Lung (tissue), 12 donors: ENCODE data around the gene CUL4B. TPM values are rescaled to one million over a fixed set of nuclear protein-coding genes. Genes with fewer than 3 reads are reported as not detected.

Source experiments
- ATAC-seq: fragments of 200-7000 bp; cut with Tn5 transposase; one replicate; pipeline ENCODE4 v1.9.1; 2020; ENCODE audit warnings: moderate number of reproducible peaks; ENCODE audit not compliant: insufficient read depth, low FRiP score
- DNase-seq, 3 donors: peaks; one replicate each; pipeline ENCODE4 v3.0.0-alpha.2; 2013 to 2017
- H3K27ac ChIP-seq, 2 donors: one replicate each; pipeline ENCODE4 v1.5.1; 2013; ENCODE audit warnings: mild to moderate bottlenecking in 2 of 2, moderate library complexity in 2 of 2, control low read depth in 1 of 2, inconsistent platforms in 1 of 2, low read depth in 1 of 2, low read length in 1 of 2
- H3K27me3 ChIP-seq, 3 donors: one replicate each; pipeline ENCODE4 v1.5.1; 2013; ENCODE audit warnings: low read length in 2 of 3; ENCODE audit not compliant: control insufficient read depth in 3 of 3, insufficient read depth in 3 of 3
- H3K36me3 ChIP-seq, 4 donors: one replicate each; pipeline ENCODE4 v1.5.1; 2013; ENCODE audit warnings: low read length in 4 of 4, mild to moderate bottlenecking in 1 of 4, moderate library complexity in 1 of 4; ENCODE audit not compliant: control insufficient read depth in 4 of 4, insufficient read depth in 4 of 4
- H3K4me1 ChIP-seq, 5 donors: one replicate each; pipeline ENCODE4 v1.5.1; 2013; ENCODE audit warnings: low read length in 5 of 5, mild to moderate bottlenecking in 2 of 5, moderate library complexity in 1 of 5; ENCODE audit not compliant: control insufficient read depth in 5 of 5, insufficient read depth in 5 of 5
- H3K4me3 ChIP-seq: one replicate; pipeline ENCODE4 v1.5.1; 2013; ENCODE audit warnings: mild to moderate bottlenecking, control low read depth, moderate library complexity
- H3K9ac ChIP-seq, 2 donors: one replicate each; pipeline ENCODE4 v1.5.1; 2013; ENCODE audit warnings: low read length in 2 of 2, control low read depth in 1 of 2; ENCODE audit not compliant: insufficient read depth in 1 of 2
- H3K9me3 ChIP-seq, 4 donors: one replicate each; pipeline ENCODE4 v1.5.1; 2013; ENCODE audit warnings: low read length in 3 of 4, mild to moderate bottlenecking in 1 of 4, moderate library complexity in 1 of 4; ENCODE audit not compliant: control insufficient read depth in 4 of 4, insufficient read depth in 3 of 4
- WGBS, 2 donors: extraction: QIAGEN DNeasy Blood & Tissue Kit; methylation state at CpG; one replicate each; pipeline ENCODE4 v1.1.7; 2013; 5-methylcytosine and 5-hydroxymethylcytosine counted together
- polyA plus RNA-seq, 2 donors: library from polyadenylated mRNA; stranded (reverse); fragments of 200-250 nt; gene quantifications; one replicate each; pipeline ENCODE4 v1.2.1, GENCODE V29; 2013
- total RNA-seq, 2 donors: library from RNA; depleted of rRNA in 1 of 2; stranded (reverse); fragments of >200 nt in 1 of 2; gene quantifications; one replicate each; pipeline ENCODE4 v1.2.1, GENCODE V29; 2014 to 2021
- TF ChIP-seq, protein P1 (sequence below): IDR thresholded peaks from 2 replicates; pipeline ENCODE4 v1.5.1; 2012; ENCODE audit warnings: mild to moderate bottlenecking; ENCODE audit errors: control extremely low read depth, extremely low read depth
- donor health status: control.
- donor health status: control.
- donor health status: Bipolar disorder and iron deficiency.
- donor health status: healthy.
- donor health status: DM: yes; HTN: yes; CAD: no.

CUL4B gene
- total and polyA plus RNA-seq, 4 donors, result 15.2 to 61.2 (median 24.3) TPM

DNA sequence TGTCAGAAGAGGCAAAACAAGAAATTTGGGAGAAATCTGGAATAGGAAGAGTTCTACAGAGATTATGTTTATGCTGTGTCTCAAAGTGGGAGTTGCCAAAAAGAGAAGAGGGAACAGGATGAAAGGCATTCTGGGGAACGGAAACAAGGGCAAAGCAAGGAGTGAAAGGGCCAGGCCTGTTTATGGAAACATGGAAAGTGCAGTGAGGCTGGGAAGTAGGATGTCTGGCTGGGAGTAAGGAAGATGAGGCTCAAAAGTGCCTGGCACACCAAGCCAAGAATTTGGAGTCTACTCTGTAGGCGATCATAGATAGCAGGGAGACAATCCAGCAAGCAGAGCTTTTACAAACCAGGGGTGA lies 1.8 kb upstream of the CUL4B start:
- peak overlapping the region; percentile 50 to 94 for H3K27ac ChIP-seq
- no peak overlapping the region for H3K4me3 ChIP-seq
- TF ChIP-seq, protein P1, sequence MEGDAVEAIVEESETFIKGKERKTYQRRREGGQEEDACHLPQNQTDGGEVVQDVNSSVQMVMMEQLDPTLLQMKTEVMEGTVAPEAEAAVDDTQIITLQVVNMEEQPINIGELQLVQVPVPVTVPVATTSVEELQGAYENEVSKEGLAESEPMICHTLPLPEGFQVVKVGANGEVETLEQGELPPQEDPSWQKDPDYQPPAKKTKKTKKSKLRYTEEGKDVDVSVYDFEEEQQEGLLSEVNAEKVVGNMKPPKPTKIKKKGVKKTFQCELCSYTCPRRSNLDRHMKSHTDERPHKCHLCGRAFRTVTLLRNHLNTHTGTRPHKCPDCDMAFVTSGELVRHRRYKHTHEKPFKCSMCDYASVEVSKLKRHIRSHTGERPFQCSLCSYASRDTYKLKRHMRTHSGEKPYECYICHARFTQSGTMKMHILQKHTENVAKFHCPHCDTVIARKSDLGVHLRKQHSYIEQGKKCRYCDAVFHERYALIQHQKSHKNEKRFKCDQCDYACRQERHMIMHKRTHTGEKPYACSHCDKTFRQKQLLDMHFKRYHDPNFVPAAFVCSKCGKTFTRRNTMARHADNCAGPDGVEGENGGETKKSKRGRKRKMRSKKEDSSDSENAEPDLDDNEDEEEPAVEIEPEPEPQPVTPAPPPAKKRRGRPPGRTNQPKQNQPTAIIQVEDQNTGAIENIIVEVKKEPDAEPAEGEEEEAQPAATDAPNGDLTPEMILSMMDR, result no peak
- peak in 2 of 3 donors; percentile 38 to 50 for DNase-seq
- no peak for ATAC-seq
- H3K27me3 ChIP-seq, result no peaks in the 10 kb centered on the region
- H3K36me3 ChIP-seq, result no peaks in the 10 kb centered on the region
- 53 to 57% methylated on average over 2 of the region's 2 CpGs for WGBS, 2 donors
- no peak overlapping the region for H3K9ac ChIP-seq
- no peaks in the 10 kb centered on the region for H3K9me3 ChIP-seq
- H3K4me1 ChIP-seq, result peaks cover 0 to 12% (median 0%) of the 10 kb centered on the region in 5 donors

DNA sequence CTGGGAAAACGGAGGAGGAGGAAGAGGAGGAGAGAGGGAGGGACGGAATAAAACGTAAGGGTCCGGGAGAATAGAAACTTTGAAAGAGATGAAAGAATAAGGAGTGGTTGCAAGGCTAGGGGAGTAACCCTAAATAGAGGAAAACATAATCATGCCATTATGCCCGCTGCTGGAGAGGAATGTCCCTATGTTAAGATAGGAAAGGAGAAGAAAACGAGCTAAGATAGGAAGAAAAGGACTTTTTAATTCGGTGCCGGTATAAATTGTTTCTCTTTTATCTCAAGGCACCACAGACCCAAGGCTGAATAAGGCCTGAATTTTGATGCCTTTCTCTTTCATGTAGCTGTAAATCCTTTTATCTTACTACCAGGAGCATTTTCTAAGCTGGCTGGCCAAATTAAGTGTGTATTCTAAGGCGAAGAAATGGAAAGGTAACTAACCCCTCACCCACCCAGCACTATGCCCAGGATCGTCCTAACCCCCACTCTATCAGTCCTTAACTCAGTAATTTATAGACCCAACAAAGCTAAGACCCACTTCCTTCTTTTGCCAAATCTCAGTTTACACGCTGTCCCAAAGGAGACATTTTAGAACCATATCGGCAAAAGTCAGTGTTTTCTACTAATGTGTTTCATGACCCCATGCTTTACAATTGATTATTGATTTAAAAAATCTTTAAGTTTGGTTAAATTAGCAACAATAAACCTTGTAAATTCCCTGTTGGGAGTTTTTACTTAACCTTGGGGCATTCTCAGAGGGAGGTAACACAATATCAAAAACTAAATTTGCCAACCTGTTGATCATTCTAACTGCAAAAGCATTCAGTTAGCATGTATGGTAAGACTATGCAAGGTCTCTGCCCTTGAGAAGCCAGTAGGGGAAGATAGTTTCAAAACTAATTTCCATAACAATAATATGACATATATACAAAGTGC lies 1.1 kb upstream of the CUL4B start:
- H3K27me3 ChIP-seq, result no peaks in the 10 kb centered on the region
- peak overlapping the region; percentile 7 for H3K4me3 ChIP-seq
- no peaks in the 10 kb centered on the region for H3K9me3 ChIP-seq
- TF ChIP-seq, protein P1, result no peak
- peak overlapping the region; percentile 71 to 94 for H3K27ac ChIP-seq
- WGBS, 2 donors, result 1 to 31% methylated on average over 12 of the region's 12 CpGs
- H3K36me3 ChIP-seq, result no peaks in the 10 kb centered on the region
- ATAC-seq (no peak), DNase-seq (peak in 1 of 3 donors; percentile 15)
- H3K4me1 ChIP-seq, result peaks cover 0 to 12% (median 0%) of the 10 kb centered on the region in 5 donors
- H3K9ac ChIP-seq, result peak overlapping the region in 1 of 2 donors; percentile 89

DNA sequence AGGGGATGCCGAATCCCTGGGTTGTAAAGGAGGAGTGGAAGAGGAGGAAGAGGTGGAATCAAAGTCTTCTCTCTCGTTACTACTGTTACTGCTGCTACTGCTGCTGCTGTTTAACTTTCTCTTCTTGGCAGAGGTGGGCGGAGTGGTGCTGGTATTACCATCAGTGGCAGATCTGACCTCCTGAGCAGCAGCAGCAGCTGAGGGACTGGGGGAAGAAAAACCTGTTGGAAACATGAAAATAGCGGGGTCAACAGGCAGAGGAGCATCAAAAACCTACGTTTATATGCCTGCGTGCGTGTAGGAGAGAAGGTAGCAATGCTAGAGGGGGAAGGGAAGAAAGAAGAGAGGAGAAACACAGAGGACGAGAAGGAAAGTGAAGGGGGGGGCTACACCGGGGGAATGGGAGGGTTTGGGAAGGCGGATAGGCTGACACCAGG lies 339 bp downstream of the CUL4B start:
- H3K27ac ChIP-seq, result peak overlapping the region; percentile 98
- 0 to 29% methylated on average over 8 to 10 of the region's 10 CpGs for WGBS, 2 donors
- ATAC-seq, result no peak
- peak overlapping the region; percentile 26 to 95 for H3K9ac ChIP-seq
- no peak for DNase-seq
- H3K4me1 ChIP-seq, result peaks cover 0 to 12% (median 0%) of the 10 kb centered on the region in 5 donors
- no peaks in the 10 kb centered on the region for H3K27me3 ChIP-seq
- no peaks in the 10 kb centered on the region for H3K36me3 ChIP-seq
- peak overlapping the region; percentile 69 for H3K4me3 ChIP-seq
- TF ChIP-seq, protein P1, result no peak
- no peaks in the 10 kb centered on the region for H3K9me3 ChIP-seq
